SKM-1 (cell line): ENCODE results near the gene NTF3.

Experiments
- DNase-seq: peaks from one replicate; lab custom pipeline; 2025; ENCODE audit not compliant: unreplicated experiment; lab: John Stamatoyannopoulos, UW

Gene NTF3

GRCh38 chr12:5487076-5487475 is 55.2 kb downstream of the NTF3 start:
- DNase-seq: no peak

DNA sequence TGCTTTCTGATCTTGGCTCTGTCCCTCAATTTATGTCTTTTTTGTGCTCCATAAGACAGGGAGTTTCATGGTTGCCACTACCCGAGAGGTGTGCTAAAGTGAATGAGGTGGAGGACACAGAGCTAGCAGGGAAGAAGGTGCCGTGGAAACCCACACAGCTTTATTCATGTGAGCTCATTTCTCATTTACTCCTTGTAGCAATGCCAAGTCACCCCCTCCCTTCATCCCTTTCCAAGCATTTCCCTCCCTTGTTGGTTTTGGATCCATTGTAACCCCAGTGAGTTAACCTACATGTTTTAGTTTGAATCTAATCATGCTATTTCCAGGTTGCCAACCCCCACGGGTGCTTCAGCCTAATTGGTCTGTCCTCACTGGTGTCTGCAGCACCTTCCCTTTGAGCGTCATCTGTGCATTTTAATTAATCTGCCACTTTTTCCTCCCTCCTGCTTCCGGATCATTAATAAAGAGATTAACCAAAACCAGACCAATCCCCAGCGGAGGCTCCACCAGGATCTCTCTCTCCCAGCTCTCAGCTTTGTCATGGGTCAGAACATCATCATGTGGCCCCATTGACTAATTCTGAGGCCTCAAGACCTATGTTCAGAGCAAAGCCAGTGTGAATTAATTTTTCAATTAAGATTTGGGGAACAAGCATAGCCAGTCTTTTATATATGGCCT is 56.2 kb downstream of the NTF3 start:
- DNase-seq: no peak

DNA sequence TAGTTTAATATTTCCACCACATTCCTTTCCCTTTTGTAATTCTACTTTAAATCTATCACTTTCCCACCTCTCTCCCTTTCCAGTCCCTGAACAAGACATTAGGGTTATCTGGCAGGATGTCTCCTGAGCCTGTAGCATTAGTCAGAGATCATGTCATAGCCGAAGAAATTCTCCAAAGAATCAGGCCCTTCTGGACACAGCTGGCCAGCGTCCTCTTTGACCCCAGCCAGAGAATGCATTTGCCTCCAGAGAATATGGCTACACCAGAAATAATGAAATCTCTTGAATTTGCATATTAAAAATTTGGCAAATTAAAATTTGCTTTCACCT is 56.7 kb downstream of the NTF3 start:
- no peak for DNase-seq

- no peak for DNase-seq
These were observed 57.1 kb downstream of the NTF3 start for GRCh38 chr12:5489017-5489416.

DNA sequence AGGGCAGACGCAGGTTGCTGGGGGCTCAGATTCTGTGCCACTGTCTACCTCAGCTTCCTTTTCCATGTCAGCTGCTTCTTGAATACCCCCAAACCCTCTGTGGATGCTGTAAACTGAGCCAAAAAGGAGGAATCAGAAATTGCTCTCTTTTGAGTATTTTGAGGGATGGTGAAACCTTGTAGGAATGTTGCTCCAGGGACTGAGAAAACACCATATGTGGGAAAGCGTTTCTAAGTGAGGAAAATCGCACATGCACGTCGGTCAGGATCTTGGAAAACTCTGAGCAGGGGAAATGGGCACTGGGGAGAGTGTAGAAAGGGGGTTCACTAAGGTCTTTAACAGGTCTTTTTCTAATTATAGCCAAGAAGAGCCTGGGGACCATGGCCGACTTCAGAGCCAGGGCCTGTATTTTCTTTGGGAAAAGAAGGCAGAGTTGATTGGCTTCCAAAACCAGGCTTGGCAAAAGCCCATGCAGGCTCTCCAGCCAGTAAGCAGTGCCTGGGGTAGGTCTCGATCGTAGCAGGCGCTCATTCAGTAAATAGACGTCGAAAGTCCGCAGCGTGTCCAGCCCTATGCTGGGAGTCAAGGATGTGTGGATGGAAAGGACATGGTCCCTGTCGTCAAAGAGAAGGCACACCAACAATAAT is 58.0 kb downstream of the NTF3 start:
- no peak for DNase-seq

DNA sequence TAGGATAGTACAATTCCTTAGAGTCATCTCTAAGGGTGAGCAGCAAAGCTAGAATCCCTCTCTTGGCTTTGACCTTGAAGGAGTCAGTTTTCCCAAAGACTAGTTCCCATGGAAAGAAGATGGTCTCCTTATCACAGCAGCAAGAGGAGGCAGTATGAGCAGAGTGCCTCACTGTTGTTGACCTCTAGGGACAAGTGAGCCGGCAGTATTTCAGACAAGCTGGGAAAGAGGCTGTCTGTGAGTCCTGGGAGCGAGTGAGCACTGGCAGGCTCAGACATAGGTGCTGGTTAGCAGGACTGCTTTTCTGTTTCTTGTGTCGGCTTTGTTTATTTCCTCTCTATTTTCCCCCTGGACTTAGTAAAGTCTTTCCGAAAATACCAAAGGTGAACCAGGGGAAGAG is 60.7 kb downstream of the NTF3 start:
- no peak for DNase-seq

DNA sequence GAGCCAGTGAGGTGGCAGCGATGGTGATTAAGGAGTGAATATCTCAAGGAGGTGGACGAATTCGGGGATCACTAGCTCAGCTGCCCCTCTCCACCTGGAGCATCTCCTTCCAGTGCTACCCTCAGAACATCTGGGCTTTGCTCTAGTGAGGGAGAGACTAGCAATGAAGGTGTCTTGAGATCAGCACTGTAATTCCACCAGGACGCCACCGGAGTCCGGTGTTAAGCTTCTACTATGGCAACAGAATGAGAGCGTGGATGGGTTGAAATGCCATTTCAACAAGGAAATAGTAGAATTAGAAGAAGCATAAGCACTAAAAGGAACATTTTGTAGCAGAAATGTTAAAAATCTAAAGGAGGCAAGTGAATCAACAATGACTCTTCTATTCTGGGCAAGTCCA is 61.1 kb downstream of the NTF3 start:
- no peak for DNase-seq

- DNase-seq: no peak
These were observed 62.4 kb downstream of the NTF3 start for GRCh38 chr12:5494343-5494742.

GRCh38 chr12:5497329-5498053 is 65.6 kb downstream of the NTF3 start:
- DNase-seq: no peak

DNA sequence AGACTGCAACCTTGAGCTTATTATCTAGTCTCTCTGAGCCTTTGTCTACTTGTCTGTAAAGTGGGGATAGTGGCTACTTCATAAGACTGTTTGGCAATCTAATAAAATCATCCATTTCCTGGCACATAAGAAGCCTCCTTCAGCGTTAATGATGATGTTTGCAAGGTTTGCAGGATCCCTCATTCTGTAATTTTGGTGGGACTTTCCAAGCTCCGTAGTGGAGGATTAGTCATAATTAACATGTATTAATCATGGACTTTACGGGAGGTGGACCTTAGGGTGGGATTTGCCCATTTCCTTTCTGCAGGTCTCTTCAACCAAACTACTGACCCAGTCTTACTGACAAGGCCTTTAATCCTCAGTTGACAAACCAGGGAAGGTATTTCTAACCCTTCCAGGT is 66.2 kb downstream of the NTF3 start:
- no peak for DNase-seq

- DNase-seq: no peak
These were observed 66.9 kb downstream of the NTF3 start for GRCh38 chr12:5498806-5499205.

GRCh38 chr12:5499566-5500330 is 67.8 kb downstream of the NTF3 start:
- DNase-seq: no peak

DNA sequence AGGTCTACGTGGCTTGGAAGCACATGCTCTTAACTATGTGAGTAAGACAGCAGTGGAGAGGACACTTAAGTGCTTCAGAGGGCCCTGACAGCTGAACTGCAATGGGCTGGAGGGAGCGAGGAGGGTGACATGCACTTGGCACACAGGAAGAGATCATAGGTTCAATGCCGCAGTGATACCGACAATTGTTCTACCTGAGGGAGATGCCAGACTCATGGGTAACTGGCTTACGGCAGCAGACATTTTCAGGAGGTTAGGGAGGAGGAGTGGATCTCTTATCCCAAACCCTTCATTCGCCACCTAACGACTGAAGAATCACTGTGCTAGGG is 68.4 kb downstream of the NTF3 start:
- DNase-seq: no peak

DNA sequence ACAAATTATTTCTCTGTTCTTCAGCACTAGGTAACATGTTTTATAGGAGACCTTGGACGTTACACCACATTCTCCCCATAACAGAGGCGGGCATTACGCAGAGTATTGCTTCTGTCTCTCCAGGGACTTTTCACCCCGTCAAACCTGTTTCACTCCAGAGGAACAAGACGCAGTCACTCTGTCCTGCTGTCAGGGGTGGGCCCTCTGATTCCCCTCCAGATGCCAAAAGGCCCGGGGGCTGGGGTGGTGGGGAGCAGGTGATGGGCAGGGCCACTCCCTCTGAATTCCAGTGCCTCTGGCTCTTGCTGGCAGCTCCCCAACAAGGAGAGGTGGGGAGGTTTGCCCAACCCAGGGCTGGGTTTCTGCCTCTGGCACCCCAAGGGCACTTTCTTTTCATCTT is 71.9 kb downstream of the NTF3 start:
- DNase-seq: no peak

DNA sequence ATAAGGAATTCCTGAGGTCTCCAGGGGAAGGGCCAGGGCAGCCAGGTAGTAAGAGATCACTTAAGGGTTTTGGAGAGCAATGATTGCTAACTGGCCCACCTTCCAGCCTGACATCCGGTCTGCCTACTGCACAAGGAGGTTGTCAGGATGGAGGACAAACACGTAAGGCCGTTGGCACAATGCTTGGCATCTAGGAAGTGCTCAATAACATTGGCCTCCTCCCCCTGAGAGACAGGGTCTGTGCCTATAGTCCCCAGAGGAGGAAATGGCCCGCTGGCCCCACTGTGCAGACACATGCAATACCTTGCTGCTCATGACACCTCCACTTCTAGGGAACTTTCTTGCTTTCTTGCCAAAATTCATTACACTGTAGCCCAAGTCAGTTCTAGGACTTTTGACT is 73.2 kb downstream of the NTF3 start:
- DNase-seq: no peak

DNA sequence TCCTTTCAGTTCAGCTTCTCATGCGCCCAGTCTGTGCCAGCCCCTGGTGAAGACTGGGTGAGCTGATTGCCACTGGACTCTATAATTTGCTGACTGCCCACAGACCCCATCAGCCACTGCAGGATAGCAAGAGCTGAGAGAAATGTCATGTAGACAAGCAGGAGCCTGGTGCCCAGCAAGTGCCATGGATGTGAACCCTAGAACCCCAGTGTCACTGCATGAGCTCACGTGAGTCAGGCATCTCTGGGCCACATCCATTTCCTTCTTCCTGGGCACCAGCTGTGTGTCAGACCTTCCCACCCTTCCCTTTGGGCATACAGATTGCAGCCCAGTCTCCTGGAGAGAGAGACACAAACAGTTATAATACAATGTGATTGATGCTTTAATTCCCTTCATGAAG is 73.8 kb downstream of the NTF3 start:
- DNase-seq: no peak

- no peak for DNase-seq
These were observed 74.4 kb downstream of the NTF3 start for GRCh38 chr12:5506295-5506694.

DNA sequence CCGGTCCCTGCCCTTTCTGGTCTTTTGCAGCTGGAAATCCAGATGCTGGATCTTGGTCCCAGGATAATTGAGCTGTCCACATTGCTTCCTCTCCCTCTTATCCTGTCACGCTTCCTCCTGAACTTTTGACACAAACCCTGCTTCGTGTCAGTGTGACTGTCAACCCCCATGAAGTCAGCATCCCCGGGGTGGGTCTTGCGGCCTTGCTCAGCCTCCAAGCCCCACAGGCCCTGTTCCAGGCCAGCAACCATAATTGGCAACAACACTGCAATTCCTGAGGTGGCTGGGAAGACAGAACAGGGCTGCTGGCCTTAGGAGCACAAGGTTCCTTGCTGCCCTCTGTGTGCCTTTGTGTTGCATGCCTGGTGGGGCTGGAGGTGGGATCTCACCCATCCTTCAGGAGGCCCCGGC is 74.9 kb downstream of the NTF3 start:
- no peak for DNase-seq

DNA sequence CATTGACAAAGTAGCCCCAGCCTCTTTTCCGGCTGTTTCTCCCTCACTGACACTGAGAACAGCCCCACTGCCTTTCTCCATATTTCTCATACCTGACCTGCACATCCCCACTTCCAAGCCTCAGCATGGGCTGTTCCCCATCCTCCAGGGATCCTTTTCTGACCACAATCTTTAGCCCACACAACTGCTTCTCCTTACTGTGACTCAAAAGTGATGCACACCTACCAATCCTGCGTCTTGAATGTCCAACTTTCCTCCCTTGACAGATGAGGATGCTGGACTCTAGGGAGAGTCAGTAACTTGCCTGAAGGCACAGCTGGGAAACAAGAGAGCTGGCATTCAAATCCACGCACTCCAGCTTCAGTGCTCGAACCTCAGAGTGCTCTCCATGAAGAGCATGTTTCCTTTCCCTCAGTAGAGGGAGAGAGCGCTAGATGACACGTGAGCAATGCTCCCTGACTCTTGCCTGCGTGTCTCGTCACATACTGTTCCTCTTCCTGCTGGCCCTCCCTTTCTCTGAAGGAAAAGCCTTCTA is 75.6 kb downstream of the NTF3 start:
- no peak for DNase-seq

GRCh38 chr12:5507944-5508343 is 76.0 kb downstream of the NTF3 start:
- no peak for DNase-seq

GRCh38 chr12:5509102-5509501 is 77.2 kb downstream of the NTF3 start:
- DNase-seq: no peak

GRCh38 chr12:5509557-5509956 is 77.6 kb downstream of the NTF3 start:
- DNase-seq: no peak
